Suprapubic skin (tissue), 4 donors: ENCODE results near the gene E2F4. TPM values are rescaled to one million over a fixed set of nuclear protein-coding genes. Genes with fewer than 3 reads are reported as not detected.

ENCODE experiments used
- DNase-seq, 2 donors: peaks; one replicate each; pipeline ENCODE4 v3.0.0-alpha.2; 2019; ENCODE audit warnings: low spot score in 2 of 2
- H3K27ac ChIP-seq: fragments of 200-600 bp; sonication (generic); one replicate; pipeline ENCODE4 v1.5.1; 2019
- H3K27me3 ChIP-seq: fragments of 200-600 bp; sonication (generic); one replicate; pipeline ENCODE4 v1.5.1; 2019
- H3K36me3 ChIP-seq: fragments of 200-600 bp; sonication (generic); one replicate; pipeline ENCODE4 v1.5.1; 2019
- H3K4me1 ChIP-seq: fragments of 200-600 bp; sonication (generic); one replicate; pipeline ENCODE4 v1.5.1; 2019
- H3K4me3 ChIP-seq: fragments of 200-600 bp; sonication (generic); one replicate; pipeline ENCODE4 v1.5.1; 2019; ENCODE audit warnings: mild to moderate bottlenecking
- H3K9me3 ChIP-seq: fragments of 200-600 bp; sonication (generic); one replicate; pipeline ENCODE4 v1.5.1; 2019
- EP300 ChIP-seq: sonication (generic); formaldehyde crosslinking; IDR thresholded peaks from one replicate; pipeline ENCODE4 v1.6.1; 2017; ENCODE audit warnings: antibody characterized with exemption
- POLR2A ChIP-seq, 2 donors: fragments of 450-650 bp; IDR thresholded peaks; one replicate each; pipeline ENCODE4 v1.6.1; 2017; ENCODE audit warnings: antibody characterized with exemption in 2 of 2, mild to moderate bottlenecking in 2 of 2, moderate library complexity in 2 of 2
- POLR2AphosphoS5 ChIP-seq, 3 donors: sonication (generic); formaldehyde crosslinking; IDR thresholded peaks; one replicate each; pipeline ENCODE4 v1.6.1; 2017; ENCODE audit warnings: antibody characterized with exemption in 3 of 3
- whole genome bisulfite sequencing: methylation state at CpG from one replicate; pipeline ENCODE4 v1.1.5; 2018; 5-methylcytosine and 5-hydroxymethylcytosine counted together
- total RNA-seq, 4 donors: library from RNA; depleted of rRNA; stranded (reverse); fragments of >200 nt; gene quantifications; one replicate each; pipeline ENCODE4 v1.1.0, GENCODE V29; 2016
- TF ChIP-seq, protein P1 (sequence below), 2 donors: fragments of 200-600 bp in 1 of 2; fragments of 450-650 bp in 1 of 2; sonication (generic) in 1 of 2; IDR thresholded peaks; one replicate each; pipeline ENCODE4 v1.5.1; 2016 to 2019; ENCODE audit warnings: antibody characterized with exemption in 2 of 2, mild to moderate bottlenecking in 1 of 2, moderate library complexity in 1 of 2

The E2F4 gene
- total RNA-seq, 4 donors from 2014 or later = 92.6 to 106 (median 96.8) TPM

DNA sequence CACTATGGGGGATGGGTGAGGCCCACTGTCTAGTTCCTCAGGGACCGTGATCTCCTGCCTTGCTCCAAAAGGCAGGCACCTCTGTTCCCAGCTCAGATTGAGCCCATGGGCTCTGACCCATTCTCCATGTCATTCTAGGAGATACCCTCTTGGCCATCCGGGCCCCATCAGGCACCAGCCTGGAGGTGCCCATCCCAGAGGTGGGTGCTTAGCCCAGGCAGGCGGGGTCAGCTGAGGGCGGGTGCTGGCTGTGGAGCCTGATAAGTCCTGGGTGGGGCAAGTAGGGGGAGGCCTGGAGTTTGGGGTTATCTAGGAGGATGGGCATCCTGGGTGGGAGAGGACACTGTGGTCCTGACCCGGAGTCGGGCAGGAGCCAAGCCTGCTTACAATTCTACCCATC, 2.3 kb downstream of the E2F4 start:
- 84% methylated on average over 6 of the region's 6 CpGs for WGBS
- Histone ChIP-seq H3K9me3 (no peaks in the 10 kb centered on the region), H3K27me3 (no peaks in the 10 kb centered on the region), H3K4me3 (no peak overlapping the region), H3K27ac (no peak overlapping the region), H3K36me3 (peaks cover 44% of the 10 kb centered on the region), H3K4me1 (peaks cover 50% of the 10 kb centered on the region)
- TF ChIP-seq POLR2A (IDR thresholded peaks at IDR 0.05) = no peak
- TF ChIP-seq POLR2AphosphoS5 (IDR thresholded peaks at IDR 0.05) = no peak
- TF ChIP-seq, protein P1, sequence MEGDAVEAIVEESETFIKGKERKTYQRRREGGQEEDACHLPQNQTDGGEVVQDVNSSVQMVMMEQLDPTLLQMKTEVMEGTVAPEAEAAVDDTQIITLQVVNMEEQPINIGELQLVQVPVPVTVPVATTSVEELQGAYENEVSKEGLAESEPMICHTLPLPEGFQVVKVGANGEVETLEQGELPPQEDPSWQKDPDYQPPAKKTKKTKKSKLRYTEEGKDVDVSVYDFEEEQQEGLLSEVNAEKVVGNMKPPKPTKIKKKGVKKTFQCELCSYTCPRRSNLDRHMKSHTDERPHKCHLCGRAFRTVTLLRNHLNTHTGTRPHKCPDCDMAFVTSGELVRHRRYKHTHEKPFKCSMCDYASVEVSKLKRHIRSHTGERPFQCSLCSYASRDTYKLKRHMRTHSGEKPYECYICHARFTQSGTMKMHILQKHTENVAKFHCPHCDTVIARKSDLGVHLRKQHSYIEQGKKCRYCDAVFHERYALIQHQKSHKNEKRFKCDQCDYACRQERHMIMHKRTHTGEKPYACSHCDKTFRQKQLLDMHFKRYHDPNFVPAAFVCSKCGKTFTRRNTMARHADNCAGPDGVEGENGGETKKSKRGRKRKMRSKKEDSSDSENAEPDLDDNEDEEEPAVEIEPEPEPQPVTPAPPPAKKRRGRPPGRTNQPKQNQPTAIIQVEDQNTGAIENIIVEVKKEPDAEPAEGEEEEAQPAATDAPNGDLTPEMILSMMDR (IDR thresholded peaks at IDR 0.05) = no peak
- no peak for TF ChIP-seq EP300
- no peak for DNase-seq

DNA sequence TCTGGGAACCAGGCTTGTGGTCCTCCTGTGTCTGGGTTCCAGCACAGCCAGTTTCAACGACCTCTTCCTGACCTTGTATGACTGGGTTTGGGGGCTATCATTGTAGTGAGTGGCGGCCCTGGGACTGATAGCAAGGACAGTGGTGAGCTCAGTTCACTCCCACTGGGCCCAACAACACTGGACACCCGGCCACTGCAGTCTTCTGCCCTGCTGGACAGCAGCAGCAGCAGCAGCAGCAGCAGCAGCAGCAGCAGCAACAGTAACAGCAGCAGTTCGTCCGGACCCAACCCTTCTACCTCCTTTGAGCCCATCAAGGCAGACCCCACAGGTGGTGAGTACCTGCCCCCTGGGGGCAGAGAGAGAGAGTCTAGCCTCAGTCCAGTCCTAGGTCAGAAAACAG, 3.7 kb downstream of the E2F4 start:
- 70% methylated on average over 2 of the region's 5 CpGs for WGBS
- Histone ChIP-seq H3K4me1 (peaks cover 60% of the 10 kb centered on the region), H3K4me3 (no peak overlapping the region), H3K27me3 (no peaks in the 10 kb centered on the region), H3K9me3 (no peaks in the 10 kb centered on the region), H3K36me3 (peaks cover 44% of the 10 kb centered on the region), H3K27ac (no peak overlapping the region)
- no peak for TF ChIP-seq POLR2A (IDR thresholded peaks at IDR 0.05)
- no peak for TF ChIP-seq POLR2AphosphoS5 (IDR thresholded peaks at IDR 0.05)
- TF ChIP-seq, protein P1 (IDR thresholded peaks at IDR 0.05) = no peak
- no peak for TF ChIP-seq EP300
- DNase-seq = no peak

DNA sequence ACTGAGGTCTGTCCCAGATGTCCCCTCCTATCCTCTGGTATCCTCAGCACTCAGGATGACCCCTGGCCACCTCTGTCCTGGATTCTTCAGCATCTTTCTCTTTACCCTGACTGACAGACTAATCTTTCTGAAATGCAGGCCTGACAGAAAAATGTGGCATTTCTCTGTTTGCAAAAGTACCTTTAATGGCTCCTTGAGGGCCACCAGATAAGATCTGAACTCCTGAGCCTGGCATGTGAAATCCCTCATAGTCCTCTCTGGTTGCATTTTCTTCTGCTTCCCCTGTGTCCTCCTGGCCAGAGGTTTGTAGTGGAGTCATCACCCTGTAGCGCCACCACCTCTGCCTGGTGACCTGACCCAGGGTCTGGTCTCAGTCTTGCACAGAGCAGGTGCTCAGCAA, 4.9 kb downstream of the E2F4 start:
- TF ChIP-seq POLR2A (IDR thresholded peaks at IDR 0.05) (no peak), POLR2AphosphoS5 (IDR thresholded peaks at IDR 0.05) (no peak), EP300 (no peak)
- TF ChIP-seq, protein P1 (IDR thresholded peaks at IDR 0.05) = no peak
- WGBS = 100% methylated on average over 1 of the region's 1 CpG

DNA sequence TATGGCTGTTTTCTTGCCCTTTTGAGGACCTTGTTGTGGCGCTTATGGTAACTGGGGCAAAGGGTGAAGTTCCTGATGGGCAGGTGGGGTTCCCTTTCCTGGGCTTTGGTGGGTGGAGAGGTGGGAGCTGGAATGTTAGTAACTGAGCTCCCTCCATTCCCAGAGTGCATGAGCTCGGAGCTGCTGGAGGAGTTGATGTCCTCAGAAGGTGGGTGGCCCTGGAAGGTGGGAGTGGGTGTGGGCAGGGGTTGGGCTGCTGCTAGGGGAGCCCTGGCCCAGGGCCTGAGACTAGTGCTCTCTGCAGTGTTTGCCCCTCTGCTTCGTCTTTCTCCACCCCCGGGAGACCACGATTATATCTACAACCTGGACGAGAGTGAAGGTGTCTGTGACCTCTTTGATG, 5.7 kb downstream of the E2F4 start:
- no peak for TF ChIP-seq POLR2A (IDR thresholded peaks at IDR 0.05)
- TF ChIP-seq, protein P1 (IDR thresholded peaks at IDR 0.05) = no peak
- TF ChIP-seq EP300 = no peak
- TF ChIP-seq POLR2AphosphoS5 (IDR thresholded peaks at IDR 0.05) = no peak
- no peak for DNase-seq
- Histone ChIP-seq H3K9me3 (no peaks in the 10 kb centered on the region), H3K4me3 (no peak overlapping the region), H3K27ac (no peak overlapping the region), H3K36me3 (peaks cover 60% of the 10 kb centered on the region), H3K27me3 (no peaks in the 10 kb centered on the region), H3K4me1 (peaks cover 49% of the 10 kb centered on the region)
- 69% methylated on average over 6 of the region's 6 CpGs for WGBS

More for the DNA sequence above, 4.9 kb downstream of the E2F4 start:
- Histone ChIP-seq H3K27ac (no peak overlapping the region), H3K27me3 (no peaks in the 10 kb centered on the region), H3K4me1 (peaks cover 53% of the 10 kb centered on the region), H3K4me3 (no peak overlapping the region), H3K9me3 (no peaks in the 10 kb centered on the region), H3K36me3 (peaks cover 52% of the 10 kb centered on the region)
- no peak for DNase-seq

DNA sequence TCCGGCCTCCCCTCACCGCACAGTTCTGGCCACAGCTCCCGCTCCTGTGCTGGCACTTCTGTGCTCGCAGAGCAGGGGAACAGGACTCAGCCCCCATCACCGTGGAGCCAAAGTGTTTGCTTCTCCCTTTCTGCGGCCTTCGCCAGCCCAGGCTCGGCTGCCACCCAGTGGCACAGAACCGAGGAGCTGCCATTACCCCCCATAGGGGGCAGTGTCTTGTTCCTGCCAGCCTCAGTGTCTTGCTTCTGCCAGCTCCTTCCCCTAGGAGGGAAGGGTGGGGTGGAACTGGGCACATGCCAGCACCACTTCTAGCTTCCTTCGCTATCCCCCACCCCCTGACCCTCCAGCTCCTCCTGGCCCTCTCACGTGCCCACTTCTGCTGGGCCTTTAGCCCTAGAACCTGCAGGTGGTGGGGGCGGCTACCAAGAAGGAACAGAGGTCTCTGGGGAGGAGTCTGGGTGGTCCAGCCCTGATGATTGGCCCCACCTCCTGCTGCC, 6.3 kb downstream of the E2F4 start:
- TF ChIP-seq, protein P1 (IDR thresholded peaks at IDR 0.05) = peak in 1 of 2 donors; percentile 74
- TF ChIP-seq POLR2AphosphoS5 (IDR thresholded peaks at IDR 0.05) = no peak
- Histone ChIP-seq H3K36me3 (peaks cover 66% of the 10 kb centered on the region), H3K27me3 (no peaks in the 10 kb centered on the region), H3K27ac (peak overlapping the region; percentile 82), H3K9me3 (no peaks in the 10 kb centered on the region), H3K4me1 (peaks cover 43% of the 10 kb centered on the region), H3K4me3 (peak overlapping the region; percentile 59)
- no peak for DNase-seq
- WGBS = 51% methylated on average over 7 of the region's 12 CpGs
